Vagina (tissue), 2 donors: Measurements from ENCODE around the gene FES. TPM values are rescaled to one million over a fixed set of nuclear protein-coding genes. Genes with fewer than 3 reads are reported as not detected.

Experiments
- DNase-seq, 2 donors: peaks; one replicate each; pipeline ENCODE4 v3.0.0-alpha.2; 2017; ENCODE audit errors: extremely low spot score in 2 of 2
- H3K27ac ChIP-seq: fragments of 200-600 bp; sonication (generic); one replicate; pipeline ENCODE4 v1.5.1; 2019
- H3K27me3 ChIP-seq: fragments of 200-600 bp; sonication (generic); one replicate; pipeline ENCODE4 v1.5.1; 2019
- H3K36me3 ChIP-seq, 2 donors: fragments of 200-600 bp; sonication (generic); one replicate each; pipeline ENCODE4 v1.5.1; 2017 to 2019
- H3K4me1 ChIP-seq: fragments of 200-600 bp; sonication (generic); one replicate; pipeline ENCODE4 v1.5.1; 2019
- H3K4me3 ChIP-seq, 2 donors: fragments of 200-600 bp; sonication (generic); 1 replicate in 1 of 2; 2 replicates in 1 of 2; pipeline ENCODE4 v1.5.1; 2016 to 2019
- H3K9me3 ChIP-seq: fragments of 200-600 bp; sonication (generic); one replicate; pipeline ENCODE4 v1.5.1; 2019
- CTCF ChIP-seq, 3 experiments: fragments of 450-650 bp in 2 of 3; fragments of 200-600 bp in 1 of 3; sonication (generic) in 1 of 3; IDR thresholded peaks; one replicate each; pipeline ENCODE4 v1.5.1; 2017 to 2019; ENCODE audit warnings: antibody characterized with exemption in 3 of 3, mild to moderate bottlenecking in 2 of 3, moderate library complexity in 2 of 3
- POLR2A ChIP-seq, 2 donors: fragments of 450-650 bp; IDR thresholded peaks; one replicate each; pipeline ENCODE4 v1.6.1; 2017; ENCODE audit warnings: antibody characterized with exemption in 2 of 2, mild to moderate bottlenecking in 2 of 2, moderate library complexity in 2 of 2
- POLR2AphosphoS5 ChIP-seq, 2 donors: sonication (generic); formaldehyde crosslinking; IDR thresholded peaks; one replicate each; pipeline ENCODE4 v1.9.0; 2017; ENCODE audit warnings: antibody characterized with exemption in 2 of 2, mild to moderate bottlenecking in 2 of 2, low read depth in 1 of 2; ENCODE audit not compliant: insufficient read depth in 1 of 2
- intact Hi-C: fragments of 100-400 bp; cut with DNase I; formaldehyde crosslinking; loops from one replicate; pipeline ENCODE4 v1.15.1; 2023
- small RNA-seq: library from RNA; depleted of rRNA; stranded (forward); fragments of <200 nt; gene quantifications from one replicate; pipeline ENCODE3, GENCODE V24; 2016
- total RNA-seq: library from RNA; depleted of rRNA; stranded (reverse); fragments of >200 nt; gene quantifications from one replicate; pipeline ENCODE4 v1.2.3, GENCODE V29; 2016

The FES gene
- total RNA-seq, 1 donor from 2014 or later, result 47.4 TPM

GRCh38 chr15:90945091-90945490, 60.8 kb downstream of the FES start:
- Histone ChIP-seq H3K27ac (no peak overlapping the region), H3K36me3 (peaks cover 4 to 88% of the 10 kb centered on the region in 2 donors), H3K4me3 (no peak overlapping the region), H3K27me3 (no peaks in the 10 kb centered on the region), H3K4me1 (no peaks in the 10 kb centered on the region), H3K9me3 (no peaks in the 10 kb centered on the region)
- no peak for DNase-seq
- intact Hi-C loops, result loop anchor here (10.0 kb wide), 1 partner anchor 320 kb away; no protein-coding TSS in a partner anchor
- no peak for TF ChIP-seq POLR2AphosphoS5 (IDR thresholded peaks at IDR 0.05; ENCODE audit: insufficient read depth in 1 of 2, low read depth in 1 of 2)
- no peak for TF ChIP-seq CTCF (IDR thresholded peaks at IDR 0.05)
- no peak for TF ChIP-seq POLR2A (IDR thresholded peaks at IDR 0.05)

Small RNAs within 50 kb of the gene (small RNA-seq; reads per million reads assigned to genes)
- gene RN7SL363P, result not detected

Other genes with a start within 250 kb of the FES start
- gene BLM, start 167.2 kb upstream of the FES start, total RNA-seq, result 1.7 TPM
- gene FURIN, start 15.9 kb upstream of the FES start, total RNA-seq, result 47.6 TPM
- gene MAN2A2, start 18.8 kb downstream of the FES start, total RNA-seq, result 46.7 TPM
- gene HDDC3, start 48.0 kb downstream of the FES start, total RNA-seq, result 7.9 TPM
- 62.1 TPM for gene UNC45A, start 50.8 kb downstream of the FES start, total RNA-seq
- gene RCCD1, start 70.4 kb downstream of the FES start, total RNA-seq, result 6.9 TPM
- gene PRC1, start 110.0 kb downstream of the FES start, total RNA-seq, result 29.7 TPM
- 16.5 TPM for gene VPS33B, start 138.1 kb downstream of the FES start, total RNA-seq
- 3.2 TPM for gene SV2B, start 215.8 kb downstream of the FES start, total RNA-seq